Prostate gland (tissue), 2 donors: ENCODE results near the gene OSBPL7. TPM values are rescaled to one million over a fixed set of nuclear protein-coding genes. Genes with fewer than 3 reads are reported as not detected.

Source experiments
- DNase-seq: peaks from one replicate; pipeline ENCODE4 v3.0.0-alpha.2; 2019; ENCODE audit warnings: low spot score
- H3K27ac ChIP-seq, 2 donors: fragments of 200-600 bp; sonication (generic); 2 replicates each; pipeline ENCODE4 v1.5.1; 2017 to 2019
- H3K27me3 ChIP-seq: fragments of 200-600 bp; sonication (generic); replicated peaks from 2 replicates; pipeline ENCODE4 v1.5.1; 2019; ENCODE audit not compliant: insufficient read depth
- H3K36me3 ChIP-seq, 2 donors: fragments of 200-600 bp; sonication (generic); 1 replicate in 1 of 2; 2 replicates in 1 of 2; pipeline versions ENCODE4 v1.5.1 to v1.8.1; 2017 to 2019
- H3K4me1 ChIP-seq: fragments of 200-600 bp; sonication (generic); replicated peaks from 2 replicates; pipeline ENCODE4 v1.5.1; 2019
- H3K4me3 ChIP-seq, 2 donors: fragments of 200-600 bp; sonication (generic); 2 replicates each; pipeline ENCODE4 v1.5.1; 2017 to 2019
- H3K9me3 ChIP-seq: fragments of 200-600 bp; sonication (generic); 2 replicates; pipeline ENCODE4 v1.5.1; 2017
- POLR2A ChIP-seq: fragments of 450-650 bp; IDR thresholded peaks from one replicate; pipeline ENCODE4 v1.6.1; 2016; ENCODE audit warnings: antibody characterized with exemption, mild to moderate bottlenecking
- POLR2AphosphoS5 ChIP-seq: sonication (generic); formaldehyde crosslinking; IDR thresholded peaks from one replicate; pipeline ENCODE4 v1.6.1; 2017; ENCODE audit warnings: antibody characterized with exemption
- WGBS: methylation state at CpG from one replicate; pipeline ENCODE4 v1.1.5; 2018; 5-methylcytosine and 5-hydroxymethylcytosine counted together
- intact Hi-C: fragments of 100-400 bp; cut with DNase I; formaldehyde crosslinking; loops from one replicate; pipeline ENCODE4 v1.14.2; 2022
- total RNA-seq, 2 donors: library from RNA; depleted of rRNA; stranded (reverse); fragments of >200 nt; gene quantifications; one replicate each; pipeline ENCODE4 v1.1.0, GENCODE V29; 2016
- TF ChIP-seq, protein P1 (sequence below), 4 experiments: fragments of 200-600 bp in 2 of 4; fragments of 450-650 bp in 2 of 4; sonication (generic) in 2 of 4; IDR thresholded peaks; 1 replicate in 3 of 4; 2 replicates in 1 of 4; pipeline ENCODE4 v1.5.1; 2016 to 2019; ENCODE audit warnings: antibody characterized with exemption in 4 of 4, mild to moderate bottlenecking in 2 of 4, moderate library complexity in 2 of 4

The OSBPL7 gene
- total RNA-seq, 2 donors from 2014 or later: 15.0 to 19.2 TPM

DNA sequence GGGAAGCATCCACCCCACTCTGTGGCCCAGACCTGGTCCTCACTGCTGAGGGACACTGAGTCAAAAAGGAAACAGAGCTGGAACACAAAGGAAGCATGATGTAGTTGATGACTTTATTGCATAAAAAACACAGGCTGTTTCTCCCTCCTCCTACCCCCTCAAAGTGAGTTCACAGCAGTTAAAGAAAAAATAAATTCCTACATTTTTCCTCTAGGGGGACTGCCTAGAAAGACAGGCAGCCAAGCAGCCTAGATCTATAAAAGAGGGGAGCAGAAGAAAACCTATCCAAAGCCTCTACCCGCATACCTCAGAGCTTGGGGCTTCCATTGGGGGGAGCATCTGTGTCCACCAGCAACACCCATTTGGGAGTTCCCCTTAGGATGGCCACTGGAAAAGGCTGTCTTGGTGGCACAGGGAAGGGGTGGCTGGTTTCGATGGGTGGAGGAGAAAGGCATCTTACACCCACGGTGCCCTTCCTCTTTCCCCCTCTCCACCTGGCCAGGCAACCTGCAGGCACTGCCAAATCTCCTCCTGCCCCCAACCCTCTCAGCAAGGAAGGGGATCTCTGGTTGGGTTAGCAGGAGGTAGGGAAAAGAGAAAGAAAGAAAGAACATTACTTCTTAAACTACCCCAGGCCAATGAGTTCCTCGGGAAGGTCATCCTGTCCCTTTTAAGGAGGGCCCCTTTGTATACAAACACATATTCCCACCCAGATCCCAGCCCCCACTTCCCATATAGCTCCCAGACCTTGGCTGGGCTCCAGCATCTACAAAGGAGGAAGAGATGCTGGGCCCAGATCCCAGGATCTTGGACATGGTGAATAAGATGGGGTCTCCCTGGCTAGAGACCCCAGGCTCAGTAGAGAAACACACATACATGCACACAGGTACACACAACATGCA lies 23.5 kb upstream of the OSBPL7 start:
- H3K27ac ChIP-seq: no peak overlapping the region
- 40% methylated on average over 4 of the region's 4 CpGs for WGBS
- TF ChIP-seq, protein P1, sequence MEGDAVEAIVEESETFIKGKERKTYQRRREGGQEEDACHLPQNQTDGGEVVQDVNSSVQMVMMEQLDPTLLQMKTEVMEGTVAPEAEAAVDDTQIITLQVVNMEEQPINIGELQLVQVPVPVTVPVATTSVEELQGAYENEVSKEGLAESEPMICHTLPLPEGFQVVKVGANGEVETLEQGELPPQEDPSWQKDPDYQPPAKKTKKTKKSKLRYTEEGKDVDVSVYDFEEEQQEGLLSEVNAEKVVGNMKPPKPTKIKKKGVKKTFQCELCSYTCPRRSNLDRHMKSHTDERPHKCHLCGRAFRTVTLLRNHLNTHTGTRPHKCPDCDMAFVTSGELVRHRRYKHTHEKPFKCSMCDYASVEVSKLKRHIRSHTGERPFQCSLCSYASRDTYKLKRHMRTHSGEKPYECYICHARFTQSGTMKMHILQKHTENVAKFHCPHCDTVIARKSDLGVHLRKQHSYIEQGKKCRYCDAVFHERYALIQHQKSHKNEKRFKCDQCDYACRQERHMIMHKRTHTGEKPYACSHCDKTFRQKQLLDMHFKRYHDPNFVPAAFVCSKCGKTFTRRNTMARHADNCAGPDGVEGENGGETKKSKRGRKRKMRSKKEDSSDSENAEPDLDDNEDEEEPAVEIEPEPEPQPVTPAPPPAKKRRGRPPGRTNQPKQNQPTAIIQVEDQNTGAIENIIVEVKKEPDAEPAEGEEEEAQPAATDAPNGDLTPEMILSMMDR (IDR thresholded peaks at IDR 0.05): peak in 1 of 4 experiments; percentile 12
- no peak for TF ChIP-seq POLR2AphosphoS5
- peaks cover 7% of the 10 kb centered on the region for H3K4me1 ChIP-seq
- no peaks in the 10 kb centered on the region for H3K9me3 ChIP-seq
- H3K27me3 ChIP-seq: peaks cover 5% of the 10 kb centered on the region
- no peaks in the 10 kb centered on the region for H3K36me3 ChIP-seq
- intact Hi-C loops: loop anchor here (5.0 to 10.0 kb wide), 2 partner anchors 107 to 1350 kb away; no protein-coding TSS in a partner anchor
- no peak for DNase-seq
- no peak overlapping the region for H3K4me3 ChIP-seq

DNA sequence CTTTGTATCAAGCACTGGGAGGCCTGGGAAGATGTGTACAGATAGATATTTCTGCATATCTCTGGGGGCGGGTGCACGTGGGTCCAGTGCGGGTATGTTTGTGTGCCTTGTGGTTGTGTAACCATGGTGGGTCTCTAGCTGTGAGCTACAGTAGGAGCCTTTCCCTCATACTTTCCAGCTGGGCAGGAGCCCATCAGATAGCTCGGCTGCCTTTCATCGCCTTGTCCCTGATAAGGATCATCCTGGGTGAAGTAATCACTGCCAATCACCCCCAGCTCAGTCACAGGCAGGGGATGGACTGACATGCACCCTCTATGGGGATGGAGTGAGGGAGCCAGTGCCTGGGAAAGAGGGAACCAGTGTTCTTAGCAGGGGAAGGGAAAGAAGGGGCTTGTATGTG lies 22.6 kb upstream of the OSBPL7 start:
- Histone ChIP-seq H3K27ac (no peak overlapping the region), H3K36me3 (no peaks in the 10 kb centered on the region), H3K27me3 (peaks cover 5% of the 10 kb centered on the region), H3K4me3 (no peak overlapping the region), H3K9me3 (no peaks in the 10 kb centered on the region), H3K4me1 (peaks cover 7% of the 10 kb centered on the region)
- 43% methylated on average over 5 of the region's 5 CpGs for WGBS
- TF ChIP-seq POLR2A (no peak), POLR2AphosphoS5 (no peak)
- TF ChIP-seq, protein P1 (IDR thresholded peaks at IDR 0.05): no peak
- no peak for DNase-seq
- intact Hi-C loops: loop anchor here (10.0 kb wide), 1 partner anchor 1351 kb away; no protein-coding TSS in a partner anchor

- no peaks in the 10 kb centered on the region for H3K36me3 ChIP-seq
- no peaks in the 10 kb centered on the region for H3K9me3 ChIP-seq
- DNase-seq: no peak
- H3K27ac ChIP-seq: no peak overlapping the region
- H3K27me3 ChIP-seq: peaks cover 5% of the 10 kb centered on the region
- H3K4me1 ChIP-seq: peaks cover 7% of the 10 kb centered on the region
- TF ChIP-seq, protein P1 (IDR thresholded peaks at IDR 0.05): no peak
- TF ChIP-seq POLR2A (no peak), POLR2AphosphoS5 (no peak)
- H3K4me3 ChIP-seq: no peak overlapping the region
- intact Hi-C loops: loop anchor here (10.0 kb wide), 1 partner anchor 1351 kb away; no protein-coding TSS in a partner anchor
- WGBS: 12% methylated on average over 6 of the region's 6 CpGs
Measured at GRCh38 chr17:47843391-47843730, 21.8 kb upstream of the OSBPL7 start.

GRCh38 chr17:47841488-47842291 lies 20.1 kb upstream of the OSBPL7 start:
- DNase-seq: no peak
- WGBS: 61% methylated on average over 16 of the region's 16 CpGs
- Histone ChIP-seq H3K9me3 (no peaks in the 10 kb centered on the region), H3K4me1 (peaks cover 7% of the 10 kb centered on the region), H3K27ac (peak overlapping the region; percentile 70 to 80), H3K27me3 (no peaks in the 10 kb centered on the region), H3K36me3 (no peaks in the 10 kb centered on the region), H3K4me3 (peak overlapping the region in 1 of 2 donors; percentile 76)
- TF ChIP-seq POLR2AphosphoS5: no peak
- TF ChIP-seq POLR2A: no peak
- TF ChIP-seq, protein P1 (IDR thresholded peaks at IDR 0.05): no peak
- intact Hi-C loops: loop anchor here (1.0 to 10.0 kb wide), 2 partner anchors 49 to 1353 kb away; no protein-coding TSS in a partner anchor
